T-helper 1 cell treated with Interleukin-12 subunit alpha and Interleukin-12 subunit beta and Interleukin-4 antibody, amounts not matched to agents 30 μg/mL and 1 μg/mL, for 36 hours (primary cell): Measurements from ENCODE around the gene SLIT1.
"Not testable (repeated sequence)": the region's sequence is repeated elsewhere in the genome, so short reads cannot be mapped to it uniquely, and the experiment has no call there.

ENCODE experiments used
- H3K27ac Mint-ChIP-seq: one replicate; pipeline ENCODE4 v1.8.0; 2021; ENCODE audit warnings: mild to moderate bottlenecking, mixed read lengths
- H3K27me3 Mint-ChIP-seq: one replicate; pipeline ENCODE4 v1.8.0; 2021; ENCODE audit warnings: low read depth, mixed read lengths
- H3K36me3 Mint-ChIP-seq: one replicate; pipeline ENCODE4 v1.8.0; 2021; ENCODE audit warnings: low read depth, mixed read lengths
- H3K4me1 Mint-ChIP-seq: one replicate; pipeline ENCODE4 v1.8.0; 2021; ENCODE audit warnings: low read depth, mixed read lengths
- H3K4me3 Mint-ChIP-seq: one replicate; pipeline ENCODE4 v1.8.0; 2021; ENCODE audit warnings: mild to moderate bottlenecking, moderate library complexity, mixed read lengths
- H3K9me3 Mint-ChIP-seq: one replicate; pipeline ENCODE4 v1.8.0; 2021; ENCODE audit warnings: mixed read lengths

SLIT1 gene

DNA sequence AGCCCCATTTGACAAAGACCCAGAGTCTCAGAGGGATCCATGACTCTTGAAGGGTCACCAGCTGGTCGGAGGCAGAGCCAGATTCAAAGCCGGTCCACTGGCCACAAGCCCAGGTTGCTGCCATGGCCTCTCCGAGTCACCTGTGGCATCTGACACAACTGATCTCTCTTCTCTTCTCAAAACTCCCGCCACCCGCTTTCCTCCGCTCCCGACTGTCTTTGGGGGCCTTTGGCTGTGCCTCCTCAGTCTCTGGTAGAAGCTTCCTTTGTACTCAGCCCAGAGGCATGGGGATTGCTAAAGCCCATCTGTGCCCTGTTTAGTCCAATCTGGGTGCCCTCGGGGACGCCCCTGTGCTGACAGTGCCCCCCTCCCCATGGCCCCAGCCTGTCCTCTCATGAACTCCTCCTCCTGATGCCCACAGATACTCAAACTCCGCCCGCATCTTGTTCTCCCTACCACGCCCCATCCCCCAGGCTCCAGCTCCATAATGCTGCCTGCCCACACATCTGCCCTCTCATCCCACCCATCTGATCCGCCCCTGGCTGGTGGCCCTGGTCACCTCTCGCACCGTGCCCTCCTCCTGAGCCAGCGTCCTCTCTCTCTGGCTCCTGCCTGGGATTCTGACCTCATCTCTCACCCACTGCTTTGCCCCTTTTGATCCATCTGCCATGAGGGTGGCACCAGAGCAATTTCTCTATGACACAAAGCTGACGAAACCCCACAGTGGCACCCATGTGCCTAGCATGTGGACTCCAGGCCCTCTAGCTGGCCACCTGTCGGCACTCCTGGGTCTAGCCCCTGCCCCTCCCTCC is 150.6 kb downstream of the SLIT1 start:
- Mint-ChIP-seq H3K27me3 (peaks cover 5% of the 10 kb centered on the region), H3K4me3 (no peak overlapping the region), H3K36me3 (no peaks in the 10 kb centered on the region), H3K9me3 (no peaks in the 10 kb centered on the region), H3K27ac (no peak overlapping the region), H3K4me1 (peaks cover 8% of the 10 kb centered on the region)

DNA sequence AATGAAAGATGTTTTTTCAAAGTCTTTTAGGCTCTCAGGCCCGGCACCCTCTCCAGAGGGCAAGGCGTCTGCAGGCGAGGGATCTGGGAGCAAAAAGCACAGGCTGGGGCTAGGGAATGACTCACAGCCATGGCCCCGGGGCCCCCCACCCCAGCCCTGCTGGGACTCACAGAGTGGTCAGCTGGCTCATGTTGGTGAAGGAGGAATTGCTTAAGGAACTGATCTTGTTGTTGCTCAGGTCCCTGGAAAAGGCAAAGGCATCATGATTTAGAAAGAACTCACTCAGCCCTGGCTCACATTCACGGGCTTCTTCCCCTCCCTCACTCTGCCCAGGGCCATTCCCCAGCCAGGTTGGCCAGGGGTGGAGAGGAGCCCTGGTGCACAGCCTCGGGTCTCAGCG is 151.5 kb downstream of the SLIT1 start:
- H3K4me3 Mint-ChIP-seq = no peak overlapping the region
- peaks cover 9% of the 10 kb centered on the region for H3K27me3 Mint-ChIP-seq
- H3K27ac Mint-ChIP-seq = no peak overlapping the region
- no peaks in the 10 kb centered on the region for H3K36me3 Mint-ChIP-seq
- no peaks in the 10 kb centered on the region for H3K9me3 Mint-ChIP-seq
- peaks cover 8% of the 10 kb centered on the region for H3K4me1 Mint-ChIP-seq

DNA sequence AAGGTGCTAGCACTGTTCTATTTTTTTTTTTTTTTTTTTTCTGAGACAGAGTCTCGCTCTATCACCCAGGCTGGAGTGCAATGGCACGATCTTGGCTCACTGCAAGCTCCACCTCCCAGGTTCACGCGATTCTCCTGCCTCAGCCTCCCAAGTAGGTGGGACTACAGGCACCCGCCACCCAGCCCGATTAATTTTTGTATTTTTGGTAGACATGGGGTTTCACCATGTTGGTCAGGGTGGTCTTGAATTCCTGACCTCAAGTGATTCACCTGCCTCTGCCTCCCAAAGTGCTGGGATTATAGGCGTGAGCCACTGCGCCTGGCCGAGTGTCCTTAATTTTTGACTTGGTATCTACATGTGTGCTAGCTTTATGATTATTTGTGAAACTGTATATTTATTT is 151.9 kb downstream of the SLIT1 start:
- not testable (repeated sequence) for H3K9me3 Mint-ChIP-seq, H3K4me3 Mint-ChIP-seq, H3K27ac Mint-ChIP-seq, H3K27me3 Mint-ChIP-seq, H3K4me1 Mint-ChIP-seq, H3K36me3 Mint-ChIP-seq

DNA sequence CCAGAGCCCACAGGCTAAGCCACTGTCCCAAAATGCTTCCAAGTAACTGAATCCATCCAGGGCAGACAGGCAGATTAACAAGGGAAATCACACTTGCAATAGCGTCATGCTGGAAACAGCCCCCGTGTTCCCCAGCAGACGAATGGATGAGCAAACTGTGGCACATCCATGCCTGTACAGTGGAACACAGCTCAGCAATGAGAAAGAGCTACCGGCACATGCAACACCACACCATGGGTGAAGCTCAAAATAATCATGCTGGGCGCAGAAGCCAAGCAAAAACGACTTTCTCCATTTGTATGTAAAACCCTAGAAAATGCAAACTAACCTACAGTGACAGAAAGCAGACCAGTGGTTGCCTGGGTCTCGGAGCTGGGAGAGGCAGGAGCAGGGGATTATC is 153.1 kb downstream of the SLIT1 start:
- peaks cover 9% of the 10 kb centered on the region for H3K27me3 Mint-ChIP-seq
- H3K36me3 Mint-ChIP-seq = no peaks in the 10 kb centered on the region
- H3K27ac Mint-ChIP-seq = no peak overlapping the region
- no peak overlapping the region for H3K4me3 Mint-ChIP-seq
- no peaks in the 10 kb centered on the region for H3K9me3 Mint-ChIP-seq
- peaks cover 2% of the 10 kb centered on the region for H3K4me1 Mint-ChIP-seq

DNA sequence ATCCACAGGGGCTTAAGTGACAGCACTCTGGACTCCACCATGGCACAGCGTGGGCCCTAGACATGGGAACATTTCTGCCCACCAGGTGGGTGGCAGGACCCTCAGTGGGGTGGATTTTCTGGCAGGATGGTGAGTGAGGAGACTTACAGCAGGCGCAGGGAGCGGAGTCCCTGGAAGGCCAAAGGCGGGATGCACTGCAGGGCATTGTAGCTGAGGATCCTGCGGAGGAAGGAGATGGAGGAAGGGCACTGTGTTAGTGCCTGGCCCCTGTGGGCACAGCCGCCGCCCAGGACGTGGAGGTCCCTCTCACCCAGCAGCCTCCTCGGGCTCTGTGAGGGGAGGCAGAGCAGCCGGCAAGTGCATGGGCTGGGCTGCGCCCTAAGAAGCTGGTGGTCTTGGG is 154.3 kb downstream of the SLIT1 start:
- Mint-ChIP-seq H3K27me3 (peaks cover 9% of the 10 kb centered on the region), H3K4me3 (no peak overlapping the region), H3K36me3 (no peaks in the 10 kb centered on the region), H3K9me3 (no peaks in the 10 kb centered on the region), H3K27ac (no peak overlapping the region), H3K4me1 (no peaks in the 10 kb centered on the region)

DNA sequence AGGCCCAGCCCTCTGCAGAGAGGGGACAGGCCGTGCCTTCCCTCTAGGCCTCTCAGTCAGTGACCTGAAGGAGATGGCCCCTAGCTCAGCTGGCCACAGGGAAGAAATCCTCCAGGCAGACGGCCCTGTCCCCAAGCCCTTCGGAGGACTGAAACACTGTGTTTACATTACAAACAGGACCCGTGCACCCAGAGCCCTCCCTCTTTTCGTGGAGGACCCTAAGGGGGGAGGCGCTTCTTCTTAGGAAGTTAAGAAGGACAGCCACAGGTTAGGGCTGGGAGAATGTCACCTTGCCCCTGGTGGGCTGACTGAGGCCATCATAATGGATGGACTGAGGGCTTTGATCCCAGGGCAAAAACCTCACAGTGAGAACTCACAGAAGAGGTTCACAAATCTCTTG is 154.9 kb downstream of the SLIT1 start:
- no peaks in the 10 kb centered on the region for H3K4me1 Mint-ChIP-seq
- H3K27ac Mint-ChIP-seq = no peak overlapping the region
- H3K4me3 Mint-ChIP-seq = no peak overlapping the region
- peaks cover 4% of the 10 kb centered on the region for H3K27me3 Mint-ChIP-seq
- no peaks in the 10 kb centered on the region for H3K9me3 Mint-ChIP-seq
- no peaks in the 10 kb centered on the region for H3K36me3 Mint-ChIP-seq

DNA sequence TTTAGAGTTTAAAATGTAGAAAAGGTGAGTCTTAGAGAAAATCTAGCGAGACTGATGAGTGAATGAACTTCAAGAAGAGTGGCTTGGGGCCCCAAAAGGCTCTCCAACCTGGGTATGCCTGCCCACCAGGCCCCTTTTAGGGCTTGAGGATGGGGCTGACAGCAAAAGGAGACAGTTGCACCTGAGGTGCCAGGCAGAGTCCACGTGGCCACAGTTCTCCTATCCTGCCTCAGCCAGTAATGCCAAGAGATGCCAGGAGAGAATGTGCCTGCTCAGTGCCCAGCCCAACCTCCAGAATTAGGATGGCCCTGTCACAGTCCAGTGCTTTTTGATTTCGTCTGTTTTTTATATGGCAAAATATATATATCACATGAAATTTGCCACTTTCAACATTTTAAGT is 156.5 kb downstream of the SLIT1 start:
- peaks cover 4% of the 10 kb centered on the region for H3K27me3 Mint-ChIP-seq
- H3K9me3 Mint-ChIP-seq = no peaks in the 10 kb centered on the region
- H3K27ac Mint-ChIP-seq = no peak overlapping the region
- H3K4me1 Mint-ChIP-seq = peaks cover 1% of the 10 kb centered on the region
- no peak overlapping the region for H3K4me3 Mint-ChIP-seq
- H3K36me3 Mint-ChIP-seq = no peaks in the 10 kb centered on the region

DNA sequence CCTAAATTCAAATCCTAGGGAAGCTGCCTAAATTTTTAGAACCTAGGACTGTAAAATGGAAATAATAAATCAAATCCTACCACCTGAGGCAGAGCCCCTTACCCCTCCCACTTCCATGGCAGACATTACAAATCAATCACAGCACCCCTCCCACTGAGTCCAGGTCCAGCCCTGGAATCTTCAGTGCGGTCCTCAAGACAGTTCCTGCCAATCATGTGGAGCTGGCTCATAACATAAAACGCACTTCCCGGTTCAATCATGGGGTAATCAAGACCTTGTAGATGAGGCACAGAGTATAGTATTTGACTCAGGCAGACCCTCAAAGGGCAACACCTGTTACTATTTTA is 157.0 kb downstream of the SLIT1 start:
- Mint-ChIP-seq H3K9me3 (no peaks in the 10 kb centered on the region), H3K4me3 (no peak overlapping the region), H3K27ac (no peak overlapping the region), H3K4me1 (peaks cover 1% of the 10 kb centered on the region), H3K36me3 (no peaks in the 10 kb centered on the region), H3K27me3 (peaks cover 4% of the 10 kb centered on the region)

DNA sequence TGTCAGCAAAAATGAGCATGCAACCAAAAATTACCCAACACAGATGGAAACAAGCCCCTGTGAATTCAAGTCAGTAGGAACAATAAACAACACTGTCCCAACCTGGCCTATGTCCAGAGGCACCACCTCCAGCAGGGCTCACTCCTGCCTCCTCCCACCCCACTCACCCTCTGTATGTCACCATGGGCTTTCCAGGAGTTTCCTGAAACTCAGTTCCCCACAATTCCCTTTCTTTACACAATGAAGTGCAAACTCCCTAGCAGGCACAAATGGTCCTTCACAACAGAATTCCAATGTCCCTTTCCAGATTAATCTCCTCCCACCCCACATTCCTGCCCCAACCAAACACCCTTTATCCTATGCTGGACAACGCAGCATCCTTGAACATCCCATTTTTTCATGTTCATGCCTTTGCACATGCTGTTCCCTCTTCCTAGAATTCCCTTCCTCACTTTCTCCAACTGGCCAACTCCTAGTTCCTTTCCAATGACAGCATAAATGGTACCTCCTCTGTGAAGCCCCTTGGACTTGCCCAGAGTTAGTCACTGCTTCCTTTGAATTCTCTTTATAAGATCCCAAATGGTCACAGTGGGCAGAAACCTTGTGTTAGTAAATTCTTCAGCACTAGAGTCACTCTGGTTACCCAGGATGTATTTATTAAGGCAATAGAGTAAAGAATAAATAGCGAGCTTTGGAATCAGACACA is 157.5 kb downstream of the SLIT1 start:
- Mint-ChIP-seq H3K9me3 (no peaks in the 10 kb centered on the region), H3K27me3 (peaks cover 4% of the 10 kb centered on the region), H3K4me1 (peaks cover 1% of the 10 kb centered on the region), H3K27ac (no peak overlapping the region), H3K4me3 (no peak overlapping the region), H3K36me3 (no peaks in the 10 kb centered on the region)

DNA sequence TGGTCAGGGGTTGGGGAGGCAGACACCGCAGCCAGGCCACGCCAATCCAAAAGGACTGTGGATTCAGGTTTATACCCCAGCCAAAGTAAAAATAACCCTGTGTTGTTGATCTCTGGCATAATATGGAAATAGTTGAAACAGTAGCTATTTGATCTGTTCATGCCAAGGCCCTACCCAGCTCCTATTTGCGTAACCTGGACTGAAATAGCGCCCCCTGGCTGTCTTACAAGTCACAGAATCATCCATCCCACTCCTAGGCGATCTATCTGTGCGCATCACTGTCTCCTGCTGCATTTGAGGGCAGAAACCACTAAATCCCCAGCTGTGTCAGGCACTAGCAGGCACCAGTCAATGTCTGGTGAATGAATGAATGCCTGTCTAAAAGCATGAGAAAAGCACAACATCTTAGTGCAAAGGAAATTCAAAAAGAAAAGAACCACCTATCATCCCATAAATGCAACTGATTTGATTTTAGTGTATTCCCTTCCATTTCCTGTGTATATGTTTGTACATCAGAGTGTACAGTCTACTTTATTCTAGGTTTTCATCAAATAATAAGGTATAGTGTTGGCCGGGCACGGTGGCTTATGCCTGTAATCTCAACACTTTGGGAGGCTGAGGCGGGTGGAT is 160.0 kb downstream of the SLIT1 start:
- no peak overlapping the region for H3K27ac Mint-ChIP-seq
- H3K4me1 Mint-ChIP-seq = peaks cover 5% of the 10 kb centered on the region
- H3K36me3 Mint-ChIP-seq = no peaks in the 10 kb centered on the region
- H3K4me3 Mint-ChIP-seq = no peak overlapping the region
- no peaks in the 10 kb centered on the region for H3K9me3 Mint-ChIP-seq
- peaks cover 4% of the 10 kb centered on the region for H3K27me3 Mint-ChIP-seq

DNA sequence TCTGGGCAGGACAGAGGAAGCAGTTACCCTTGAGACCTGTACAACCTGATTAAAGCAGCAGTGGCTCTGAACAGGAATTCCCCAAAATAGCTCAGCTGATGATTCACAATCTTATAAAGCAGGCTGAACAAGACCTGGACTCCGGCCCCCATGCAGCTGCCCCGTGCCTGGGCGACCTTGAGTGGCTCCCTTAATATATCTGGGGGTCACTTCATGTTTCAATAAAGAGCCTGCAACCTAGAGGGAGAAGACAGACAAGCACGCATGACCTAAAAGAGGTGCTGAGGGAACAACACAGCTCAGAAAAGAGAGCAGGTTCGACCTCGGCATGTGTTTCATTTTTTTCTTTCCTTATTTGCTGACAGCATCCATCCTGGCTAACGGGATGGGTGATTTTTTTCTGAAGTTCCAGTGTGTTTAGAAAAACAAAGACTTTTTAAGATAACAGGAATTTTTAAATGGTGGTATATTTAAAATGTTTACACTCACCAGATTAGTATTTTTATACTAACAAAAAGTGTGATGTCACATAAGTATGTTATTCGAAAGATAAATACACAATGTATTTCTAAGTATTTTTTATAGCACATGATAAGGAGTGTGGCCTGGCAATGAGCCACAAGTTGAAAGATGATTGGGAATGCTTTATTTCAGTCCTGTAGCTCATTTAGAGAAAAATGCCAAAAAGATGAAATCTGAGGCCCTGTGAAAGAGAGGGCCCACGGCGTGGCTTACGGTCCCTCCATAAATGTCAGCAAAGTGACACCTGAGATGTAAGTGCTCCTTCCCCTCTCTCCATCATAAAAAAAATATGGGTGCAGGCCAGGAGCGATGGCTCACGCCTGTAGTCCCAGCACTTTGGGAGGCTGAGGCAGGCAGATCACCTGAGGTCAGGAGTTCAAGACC is 161.3 kb downstream of the SLIT1 start:
- H3K9me3 Mint-ChIP-seq = no peaks in the 10 kb centered on the region
- H3K27me3 Mint-ChIP-seq = no peaks in the 10 kb centered on the region
- no peak overlapping the region for H3K27ac Mint-ChIP-seq
- H3K4me1 Mint-ChIP-seq = peaks cover 5% of the 10 kb centered on the region
- H3K4me3 Mint-ChIP-seq = no peak overlapping the region
- no peaks in the 10 kb centered on the region for H3K36me3 Mint-ChIP-seq

DNA sequence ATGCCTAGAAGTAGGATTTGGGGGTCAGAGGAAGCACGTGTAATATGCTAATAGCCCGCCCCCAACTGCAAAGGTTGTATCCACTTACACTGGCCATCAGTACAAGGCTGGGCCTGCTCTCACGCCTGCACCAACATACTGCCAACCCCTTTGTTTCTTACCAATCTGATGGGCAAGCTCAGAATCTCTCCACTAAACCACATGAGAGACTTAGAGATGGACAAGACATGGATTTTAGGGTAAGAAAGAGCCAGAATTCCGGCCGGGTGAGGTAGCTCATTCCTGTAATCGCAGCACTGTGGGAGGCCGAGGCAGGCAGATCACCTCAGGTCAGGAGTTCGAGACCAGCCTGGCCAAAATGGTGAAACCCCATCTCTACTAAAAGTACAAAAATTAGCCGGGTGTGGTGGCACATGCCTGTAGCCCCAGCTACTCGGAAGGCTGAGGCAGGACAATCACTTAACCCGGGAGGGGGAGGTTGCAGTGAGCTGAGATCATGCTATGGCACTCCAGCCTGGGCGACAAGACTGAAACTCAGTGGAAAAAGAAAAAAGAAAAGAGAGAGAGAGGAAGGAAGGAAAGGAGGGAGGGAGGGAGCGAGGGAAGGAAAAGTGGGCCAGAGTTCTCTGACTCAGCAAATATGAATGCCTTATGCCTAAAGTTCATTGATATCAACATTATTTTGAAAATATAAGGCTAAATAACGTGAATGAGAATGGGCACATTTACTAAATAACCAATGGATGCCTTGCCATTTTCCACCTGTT is 162.2 kb downstream of the SLIT1 start:
- no peaks in the 10 kb centered on the region for H3K36me3 Mint-ChIP-seq
- H3K27me3 Mint-ChIP-seq = no peaks in the 10 kb centered on the region
- H3K9me3 Mint-ChIP-seq = no peaks in the 10 kb centered on the region
- H3K4me1 Mint-ChIP-seq = peaks cover 5% of the 10 kb centered on the region
- no peak overlapping the region for H3K4me3 Mint-ChIP-seq
- no peak overlapping the region for H3K27ac Mint-ChIP-seq

DNA sequence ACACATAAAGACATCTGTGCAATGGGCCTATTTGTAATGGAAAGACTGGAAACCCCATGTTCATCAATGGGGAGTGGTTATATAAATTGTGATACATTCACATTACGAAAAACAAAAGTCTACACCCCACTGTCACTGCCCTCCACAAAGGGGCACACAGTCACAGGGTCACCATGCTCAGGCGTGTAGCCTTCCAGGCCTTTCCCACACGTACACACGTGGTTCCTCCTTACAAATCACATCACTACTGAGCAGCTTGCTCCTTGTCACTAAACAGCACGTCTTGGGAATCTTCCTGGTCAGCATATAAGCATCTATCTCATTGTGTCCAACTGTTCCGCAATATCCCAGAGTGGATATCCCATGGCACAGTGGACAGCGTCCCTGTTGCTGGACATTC is 163.1 kb downstream of the SLIT1 start:
- Mint-ChIP-seq H3K27me3 (no peaks in the 10 kb centered on the region), H3K27ac (no peak overlapping the region), H3K36me3 (no peaks in the 10 kb centered on the region), H3K4me3 (no peak overlapping the region), H3K9me3 (no peaks in the 10 kb centered on the region), H3K4me1 (peaks cover 5% of the 10 kb centered on the region)
